PC-9 (cell line): ENCODE data around the gene AKAP7. TPM values are rescaled to one million over a fixed set of nuclear protein-coding genes. Genes with fewer than 3 reads are reported as not detected.

Experiments used
- BruUV-seq: library from RNA; stranded (reverse); fragments of 400-500 nt; replicated peaks from 2 replicates; lab custom pipeline; 2021; lab: Mats Ljungman, UMichigan
- CTCF ChIA-PET: fragments of 300-600 bp; sonication (Branson Sonifier 250); formaldehyde crosslinking; loops from one replicate; lab custom pipeline; 2022; ENCODE audit warnings: antibody characterized with exemption; lab: Charles Lee
- POLR2A ChIA-PET: fragments of 300-600 bp; sonication (Branson Sonifier 250); formaldehyde crosslinking; loops from one replicate; lab custom pipeline; 2022; ENCODE audit warnings: antibody characterized with exemption; ENCODE audit not compliant: unreplicated experiment; lab: Charles Lee
- DNase-seq, 2 experiments: peaks; one replicate each; pipeline versions ENCODE4 v3.0.0 to v3.0.0-alpha.2; 2015 to 2022; ENCODE audit warnings: mixed read lengths in 1 of 2
- H2AFZ ChIP-seq: fragments of 200-600 bp; sonication (generic); 2 replicates; pipeline ENCODE4 v1.8.1; 2017; ENCODE audit warnings: antibody characterized with exemption
- H3F3A ChIP-seq: fragments of 200-600 bp; sonication (generic); 2 replicates; pipeline ENCODE4 v1.8.1; 2017; ENCODE audit warnings: antibody characterized with exemption, mild to moderate bottlenecking, low read depth; ENCODE audit not compliant: insufficient read depth
- H3K27ac ChIP-seq: fragments of 200-600 bp; sonication (generic); 2 replicates; pipeline ENCODE4 v1.6.1; 2016; ENCODE audit warnings: mixed run types
- H3K27me3 ChIP-seq: fragments of 200-600 bp; sonication (generic); 2 replicates; pipeline ENCODE4 v1.6.1; 2016; ENCODE audit warnings: low read depth, mixed run types; ENCODE audit not compliant: insufficient read depth
- H3K36me3 ChIP-seq: fragments of 200-600 bp; sonication (generic); 2 replicates; pipeline ENCODE4 v1.6.1; 2016; ENCODE audit warnings: low read depth, mixed run types
- H3K4me1 ChIP-seq: fragments of 200-600 bp; sonication (generic); replicated peaks from 2 replicates; pipeline ENCODE4 v1.6.1; 2016; ENCODE audit warnings: mixed run types; ENCODE audit not compliant: insufficient read depth
- H3K4me2 ChIP-seq: fragments of 200-600 bp; sonication (generic); 2 replicates; pipeline ENCODE4 v1.6.1; 2017; ENCODE audit warnings: mixed run types
- H3K4me3 ChIP-seq: fragments of 200-600 bp; sonication (generic); 2 replicates; pipeline ENCODE4 v1.6.1; 2016; ENCODE audit warnings: mixed run types
- H3K79me2 ChIP-seq: fragments of 200-600 bp; sonication (generic); 2 replicates; pipeline ENCODE4 v1.6.1; 2017; ENCODE audit warnings: low read depth, mixed run types
- H3K9me2 ChIP-seq: fragments of 200-600 bp; sonication (generic); 2 replicates; pipeline ENCODE4 v1.8.1; 2017; ENCODE audit warnings: mild to moderate bottlenecking; ENCODE audit not compliant: insufficient read depth
- H3K9me3 ChIP-seq: fragments of 200-600 bp; sonication (generic); 2 replicates; pipeline ENCODE4 v1.8.1; 2016; ENCODE audit warnings: low read depth; ENCODE audit not compliant: insufficient read depth
- H4K20me1 ChIP-seq: fragments of 200-600 bp; sonication (generic); 2 replicates; pipeline ENCODE4 v1.8.1; 2017; ENCODE audit not compliant: insufficient read depth
- CTCF ChIP-seq: fragments of 200-600 bp; sonication (generic); conservative IDR thresholded peaks from 2 replicates; pipeline ENCODE4 v1.6.1; 2017; ENCODE audit warnings: mixed run types, antibody characterized with exemption, mild to moderate bottlenecking, moderate library complexity
- EZH2 ChIP-seq: fragments of 200-600 bp; sonication (generic); IDR thresholded peaks from 2 replicates; pipeline ENCODE4 v1.8.0; 2017; ENCODE audit warnings: antibody characterized with exemption, low read depth
- intact Hi-C: fragments of 100-400 bp; cut with micrococcal nuclease; formaldehyde crosslinking; loops from one replicate; pipeline ENCODE4 v1.10.0; 2022; ENCODE audit not compliant: unreplicated experiment
- total RNA-seq: library from RNA; stranded (reverse); gene quantifications from 2 replicates; pipeline ENCODE4 v1.2.3, GENCODE V29; 2021

Gene AKAP7
- total RNA-seq, 1 experiment from 2014 or later, result 3.8 TPM

DNA sequence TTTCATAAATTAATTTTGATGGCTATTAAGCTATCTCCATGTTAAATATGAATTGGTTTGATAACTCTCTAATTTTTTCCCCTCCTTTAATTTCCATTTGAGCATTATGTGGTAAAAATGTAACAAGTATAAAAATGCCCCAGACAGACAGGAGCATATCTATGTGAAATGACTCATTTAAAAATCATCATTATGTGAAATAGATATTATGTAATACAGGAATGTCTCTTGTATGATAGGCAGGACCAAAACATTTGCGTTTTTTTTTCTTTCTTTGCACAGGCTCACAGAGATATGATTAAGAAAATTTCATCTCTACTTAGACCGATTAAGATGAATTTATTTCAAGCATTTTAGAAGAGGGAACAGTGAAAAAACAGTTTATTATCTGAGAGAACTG, 95.8 kb downstream of the AKAP7 start:
- DNase-seq, result no peak
- Histone ChIP-seq H3K79me2 (no peaks in the 10 kb centered on the region), H4K20me1 (no peaks in the 10 kb centered on the region), H3K9me2 (no peaks in the 10 kb centered on the region), H2AFZ (no peak overlapping the region), H3F3A (no peaks in the 10 kb centered on the region), H3K9me3 (no peaks in the 10 kb centered on the region), H3K4me2 (no peak overlapping the region), H3K27me3 (no peaks in the 10 kb centered on the region), H3K4me1 (no peaks in the 10 kb centered on the region; the same call in 1 of the 2 replicates), H3K36me3 (no peaks in the 10 kb centered on the region), H3K4me3 (no peak overlapping the region), H3K27ac (no peak overlapping the region)
- intact Hi-C loops, result no loop called here
- ChIA-PET POLR2A (no interaction called here), CTCF (no interaction called here)
- no TSS peak for BruUV-seq
- TF ChIP-seq CTCF (no peak), EZH2 (no peak)

GRCh38 chr6:131231891-131232290, 96.6 kb downstream of the AKAP7 start:
- POLR2A ChIA-PET, result no interaction called here
- H3K9me3 ChIP-seq, result no peaks in the 10 kb centered on the region
- H3F3A ChIP-seq, result no peaks in the 10 kb centered on the region
- H3K27ac ChIP-seq, result no peak overlapping the region
- no peaks in the 10 kb centered on the region; the same call in 1 of the 2 replicates for H3K4me1 ChIP-seq
- no peaks in the 10 kb centered on the region for H3K36me3 ChIP-seq
- no peaks in the 10 kb centered on the region for H3K27me3 ChIP-seq
- H3K4me2 ChIP-seq, result no peak overlapping the region
- H3K9me2 ChIP-seq, result no peaks in the 10 kb centered on the region
- no peak overlapping the region for H3K4me3 ChIP-seq
- CTCF ChIA-PET, result no interaction called here
- H4K20me1 ChIP-seq, result no peaks in the 10 kb centered on the region
- BruUV-seq, result no TSS peak
- no peaks in the 10 kb centered on the region for H3K79me2 ChIP-seq
- H2AFZ ChIP-seq, result no peak overlapping the region
- intact Hi-C loops, result no loop called here
- DNase-seq, result peak in 1 of 2 experiments; percentile 31
- TF ChIP-seq CTCF, result no peak
- no peak for TF ChIP-seq EZH2

DNA sequence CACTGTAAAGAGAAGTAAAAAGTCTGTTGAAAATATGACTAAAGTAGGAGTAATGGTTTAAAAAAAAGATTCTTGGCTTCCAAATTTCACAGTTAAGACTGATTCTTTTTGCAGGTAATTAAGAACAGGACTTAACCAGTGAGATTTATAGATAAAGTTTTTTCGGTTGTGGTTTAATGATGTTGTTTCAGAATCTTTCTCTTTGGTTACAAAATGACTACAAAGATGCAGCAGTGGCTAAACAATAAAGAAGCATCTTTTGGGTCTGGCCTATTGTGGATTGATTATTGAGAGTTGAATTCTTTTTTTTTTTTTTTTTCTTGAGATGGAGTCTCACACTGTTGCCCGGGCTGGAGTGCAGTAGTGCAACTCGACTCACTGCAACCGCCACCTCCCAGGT, 109.7 kb downstream of the AKAP7 start:
- H3K36me3 ChIP-seq, result no peaks in the 10 kb centered on the region
- BruUV-seq, result no TSS peak
- H3K79me2 ChIP-seq, result no peaks in the 10 kb centered on the region
- no peaks in the 10 kb centered on the region for H3K9me2 ChIP-seq
- no peak overlapping the region for H3K27ac ChIP-seq
- H3K9me3 ChIP-seq, result no peaks in the 10 kb centered on the region
- no peaks in the 10 kb centered on the region for H4K20me1 ChIP-seq
- H3K4me3 ChIP-seq, result no peak overlapping the region
- no peaks in the 10 kb centered on the region for H3K27me3 ChIP-seq
- H3K4me2 ChIP-seq, result no peak overlapping the region
- no peaks in the 10 kb centered on the region for H3K4me1 ChIP-seq
- intact Hi-C loops, result no loop called here
- DNase-seq, result no peak
- H2AFZ ChIP-seq, result no peak overlapping the region
- TF ChIP-seq CTCF, result no peak
- TF ChIP-seq EZH2, result no peak
- no peaks in the 10 kb centered on the region for H3F3A ChIP-seq
- POLR2A ChIA-PET, result no interaction called here
- CTCF ChIA-PET, result no interaction called here
